Gastroesophageal sphincter (tissue), 4 donors: ENCODE measurements around the gene FBXO38. TPM values are rescaled to one million over a fixed set of nuclear protein-coding genes. Genes with fewer than 3 reads are reported as not detected.
"Not testable (repeated sequence)": the region's sequence is repeated elsewhere in the genome, so short reads cannot be mapped to it uniquely, and the experiment has no call there.

ENCODE experiments used
- ATAC-seq: fragments of 150-250 bp; one replicate; pipeline ENCODE4 v1.9.1; 2016; ENCODE audit warnings: mild to moderate bottlenecking, moderate library complexity
- H3K27ac ChIP-seq, 4 donors: fragments of 200-600 bp; sonication (generic) in 3 of 4; 1 replicate in 3 of 4; 2 replicates in 1 of 4; pipeline ENCODE4 v1.5.1; 2016 to 2019
- H3K27me3 ChIP-seq: fragments of 200-600 bp; sonication (generic); one replicate; pipeline ENCODE4 v1.5.1; 2019
- H3K36me3 ChIP-seq, 2 donors: fragments of 200-600 bp; sonication (generic); one replicate each; pipeline ENCODE4 v1.5.1; 2019; ENCODE audit warnings: control low read depth in 1 of 2
- H3K4me1 ChIP-seq, 3 donors: fragments of 200-600 bp; sonication (generic); 1 replicate in 2 of 3; 2 replicates in 1 of 3; pipeline ENCODE4 v1.5.1; 2016 to 2019; ENCODE audit warnings: control low read depth in 2 of 3
- H3K4me3 ChIP-seq, 2 donors: fragments of 200-600 bp; sonication (generic); one replicate each; pipeline ENCODE4 v1.5.1; 2019; ENCODE audit warnings: mild to moderate bottlenecking in 1 of 2, moderate library complexity in 1 of 2
- H3K9me3 ChIP-seq, 3 donors: fragments of 200-600 bp; sonication (generic); one replicate each; pipeline ENCODE4 v1.5.1; 2017 to 2019; ENCODE audit warnings: control low read depth in 2 of 3
- CTCF ChIP-seq, 4 experiments: fragments of 200-600 bp in 2 of 4; fragments of 450-650 bp in 2 of 4; sonication (generic) in 1 of 4; IDR thresholded peaks; one replicate each; pipeline ENCODE4 v1.5.1; 2017 to 2019; ENCODE audit warnings: antibody characterized with exemption in 4 of 4, mild to moderate bottlenecking in 2 of 4, moderate library complexity in 2 of 4
- EP300 ChIP-seq: sonication (generic); formaldehyde crosslinking; IDR thresholded peaks from one replicate; pipeline ENCODE4 v1.6.1; 2017; ENCODE audit warnings: antibody characterized with exemption, mild to moderate bottlenecking
- POLR2A ChIP-seq, 2 donors: fragments of 450-650 bp; IDR thresholded peaks; one replicate each; pipeline ENCODE4 v1.6.1; 2017; ENCODE audit warnings: antibody characterized with exemption in 2 of 2, mild to moderate bottlenecking in 2 of 2, moderate library complexity in 1 of 2
- POLR2AphosphoS5 ChIP-seq: sonication (generic); formaldehyde crosslinking; IDR thresholded peaks from one replicate; pipeline ENCODE4 v1.6.1; 2017; ENCODE audit warnings: antibody characterized with exemption
- WGBS, 2 donors: methylation state at CpG; one replicate each; pipeline ENCODE4 v1.1.5; 2018; ENCODE audit warnings: low coverage in 1 of 2; 5-methylcytosine and 5-hydroxymethylcytosine counted together
- total RNA-seq, 4 donors: library from RNA; depleted of rRNA; stranded (reverse); fragments of >200 nt; gene quantifications; one replicate each; pipeline ENCODE4 v1.1.0, GENCODE V29; 2016

The FBXO38 gene
- total RNA-seq, 4 donors from 2014 or later = 29.6 to 80.2 (median 40.7) TPM

GRCh38 chr5:148466236-148466580 is 82.5 kb downstream of the FBXO38 start:
- Histone ChIP-seq H3K4me3 (no peak overlapping the region), H3K4me1 (peaks cover 5 to 42% (median 13%) of the 10 kb centered on the region in 3 donors), H3K27ac (no peak overlapping the region), H3K27me3 (no peaks in the 10 kb centered on the region), H3K36me3 (no peaks in the 10 kb centered on the region), H3K9me3 (no peaks in the 10 kb centered on the region)
- TF ChIP-seq POLR2AphosphoS5 (no peak), CTCF (IDR thresholded peaks at IDR 0.05) (no peak), POLR2A (IDR thresholded peaks at IDR 0.05) (no peak), EP300 (no peak)
- no peak for ATAC-seq
- 45 to 73% methylated on average over 4 of the region's 4 CpGs for WGBS, 2 donors

DNA sequence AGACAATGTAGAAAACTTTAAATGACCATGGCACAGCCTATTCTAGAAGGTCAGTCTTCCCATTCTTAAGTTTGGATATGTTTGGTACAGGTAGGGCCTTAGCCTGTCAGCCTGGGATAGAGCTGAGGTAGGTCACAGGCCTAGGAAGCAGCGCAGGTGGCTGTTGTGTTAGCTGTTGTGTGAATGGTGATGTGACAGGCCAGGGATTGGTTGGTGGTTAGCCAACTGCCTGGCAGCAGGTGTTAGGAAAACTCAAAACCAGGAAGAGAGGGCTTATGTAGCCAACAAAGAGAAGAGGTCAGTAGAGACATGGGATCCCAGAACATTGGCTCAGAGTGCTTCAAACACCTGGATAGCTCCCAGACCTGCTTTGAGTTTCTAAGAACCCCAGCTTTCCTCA is 84.2 kb downstream of the FBXO38 start:
- 100% methylated on average over 1 of the region's 1 CpG for WGBS, 2 donors
- no peak overlapping the region for H3K4me3 ChIP-seq
- no peaks in the 10 kb centered on the region for H3K27me3 ChIP-seq
- no peaks in the 10 kb centered on the region for H3K36me3 ChIP-seq
- H3K4me1 ChIP-seq = peaks cover 5 to 42% (median 13%) of the 10 kb centered on the region in 3 donors
- no peak for TF ChIP-seq POLR2AphosphoS5
- no peak for TF ChIP-seq POLR2A (IDR thresholded peaks at IDR 0.05)
- no peak for TF ChIP-seq EP300
- no peak for TF ChIP-seq CTCF (IDR thresholded peaks at IDR 0.05)
- ATAC-seq = no peak
- peak overlapping the region in 1 of 4 donors; percentile 50 for H3K27ac ChIP-seq
- H3K9me3 ChIP-seq = no peaks in the 10 kb centered on the region

DNA sequence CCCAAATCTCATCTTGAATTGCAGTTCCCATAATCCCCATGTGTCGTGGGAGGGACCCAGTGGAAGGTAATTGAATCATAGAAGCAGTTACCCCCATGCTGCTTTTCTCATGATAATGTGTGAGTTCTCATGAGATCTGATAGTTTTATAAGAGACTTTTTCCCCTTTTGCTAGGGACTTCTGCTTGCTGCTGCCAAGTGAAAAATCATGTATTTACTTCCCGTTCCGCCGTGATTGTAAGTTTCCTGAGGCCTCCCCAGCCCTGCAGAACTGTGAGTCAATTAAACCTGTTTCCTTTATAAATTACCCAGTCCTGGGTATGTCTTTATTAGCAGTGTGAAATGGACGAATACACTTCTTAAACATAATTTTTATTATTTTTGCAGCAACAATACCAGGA is 85.0 kb downstream of the FBXO38 start:
- H3K27ac ChIP-seq = peak overlapping the region in 3 of 4 donors; percentile 18 to 59 (median 50)
- not testable (repeated sequence) for H3K9me3 ChIP-seq, H3K4me3 ChIP-seq, ATAC-seq, H3K27me3 ChIP-seq, H3K36me3 ChIP-seq
- 72 to 73% methylated on average over 5 of the region's 5 CpGs for WGBS, 2 donors
- peaks cover 5 to 42% (median 13%) of the 10 kb centered on the region in 3 donors for H3K4me1 ChIP-seq

DNA sequence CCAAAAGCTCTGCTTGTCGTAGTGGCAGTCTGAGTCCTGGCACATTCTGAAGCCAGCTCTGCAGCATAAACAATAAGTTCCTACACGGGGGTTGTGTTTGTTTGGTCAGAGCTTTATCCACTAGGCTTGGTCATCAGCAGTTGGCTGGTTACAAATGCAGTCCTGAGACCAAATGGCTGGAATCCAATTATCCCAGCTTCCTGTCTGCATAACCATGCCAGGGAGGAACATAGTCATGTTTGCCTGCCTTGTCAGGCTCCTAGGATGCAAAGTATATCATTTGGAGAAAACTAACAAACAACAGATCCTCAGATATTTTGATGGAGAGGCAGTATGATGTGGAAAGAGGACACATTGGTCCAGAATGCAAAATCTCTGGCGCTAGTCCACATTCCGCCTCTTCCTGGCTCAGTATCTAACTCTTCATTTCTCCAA is 85.8 kb downstream of the FBXO38 start:
- WGBS, 2 donors = 24 to 41% methylated on average over 2 to 4 of the region's 4 CpGs
- Histone ChIP-seq H3K4me1 (peaks cover 5 to 41% (median 13%) of the 10 kb centered on the region in 3 donors), H3K27ac (peak overlapping the region in 3 of 4 donors; percentile 18 to 59 (median 50)), H3K27me3 (no peaks in the 10 kb centered on the region), H3K9me3 (no peaks in the 10 kb centered on the region), H3K4me3 (no peak overlapping the region), H3K36me3 (no peaks in the 10 kb centered on the region)
- TF ChIP-seq POLR2A (IDR thresholded peaks at IDR 0.05) = no peak
- peak; percentile 39 for TF ChIP-seq POLR2AphosphoS5
- peak; percentile 64 for ATAC-seq

DNA sequence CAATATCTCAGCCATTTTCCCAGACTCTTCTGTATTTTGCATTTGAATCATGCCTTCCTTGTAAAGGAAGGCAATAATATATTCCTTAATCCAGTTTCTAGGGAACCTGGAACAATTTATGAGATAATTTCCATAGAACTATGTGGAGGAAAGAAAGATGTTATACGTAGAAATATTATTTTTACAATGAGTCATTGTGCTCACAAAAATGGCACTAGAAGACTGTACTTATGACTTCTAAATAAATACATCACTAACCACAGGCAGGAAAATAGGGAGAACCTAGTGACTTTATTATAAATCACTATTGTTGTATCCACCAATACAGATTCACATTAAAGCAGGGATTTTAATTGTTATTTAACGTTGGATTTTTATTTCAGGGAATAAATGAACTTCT is 87.6 kb downstream of the FBXO38 start:
- no peak overlapping the region for H3K4me3 ChIP-seq
- TF ChIP-seq POLR2AphosphoS5 = no peak
- no peak for TF ChIP-seq CTCF (IDR thresholded peaks at IDR 0.05)
- TF ChIP-seq POLR2A (IDR thresholded peaks at IDR 0.05) = no peak
- TF ChIP-seq EP300 = no peak
- H3K4me1 ChIP-seq = peaks cover 0 to 24% (median 9%) of the 10 kb centered on the region in 3 donors
- no peak for ATAC-seq
- H3K9me3 ChIP-seq = no peaks in the 10 kb centered on the region
- 74 to 81% methylated on average over 2 of the region's 2 CpGs for WGBS, 2 donors
- H3K27me3 ChIP-seq = no peaks in the 10 kb centered on the region
- H3K27ac ChIP-seq = no peak overlapping the region
- H3K36me3 ChIP-seq = no peaks in the 10 kb centered on the region

- peaks cover 0 to 13% (median 8%) of the 10 kb centered on the region in 3 donors for H3K4me1 ChIP-seq
- no peak for TF ChIP-seq CTCF (IDR thresholded peaks at IDR 0.05)
- TF ChIP-seq POLR2AphosphoS5 = peak; percentile 14
- no peaks in the 10 kb centered on the region for H3K36me3 ChIP-seq
- WGBS, 2 donors = 75 to 93% methylated on average over 5 to 6 of the region's 8 CpGs
- H3K27me3 ChIP-seq = no peaks in the 10 kb centered on the region
- no peaks in the 10 kb centered on the region for H3K9me3 ChIP-seq
- peak; percentile 86 for ATAC-seq
- H3K27ac ChIP-seq = no peak overlapping the region
- H3K4me3 ChIP-seq = no peak overlapping the region
These were observed 90.3 kb downstream of the FBXO38 start for GRCh38 chr5:148474025-148474511.
